Glomerular endothelial cell (primary cell): ENCODE data around the gene ASB16. TPM values are rescaled to one million over a fixed set of nuclear protein-coding genes. Genes with fewer than 3 reads are reported as not detected.

Experiments
- DNase-seq: peaks from one replicate; pipeline ENCODE4 v3.0.0-alpha.2; 2011; ENCODE audit warnings: low read depth, low spot score; ENCODE audit errors: extremely low read depth
- total RNA-seq: library from RNA; depleted of rRNA; stranded (reverse); fragments of >200 nt; gene quantifications from 2 replicates; pipeline ENCODE4 v1.2.3, GENCODE V29; 2015

Gene ASB16
- total RNA-seq, 1 donor from 2014 or later, result 0.18 TPM

- no peak for DNase-seq
Observed at GRCh38 chr17:44221862-44222111, 51.3 kb downstream of the ASB16 start.

DNA sequence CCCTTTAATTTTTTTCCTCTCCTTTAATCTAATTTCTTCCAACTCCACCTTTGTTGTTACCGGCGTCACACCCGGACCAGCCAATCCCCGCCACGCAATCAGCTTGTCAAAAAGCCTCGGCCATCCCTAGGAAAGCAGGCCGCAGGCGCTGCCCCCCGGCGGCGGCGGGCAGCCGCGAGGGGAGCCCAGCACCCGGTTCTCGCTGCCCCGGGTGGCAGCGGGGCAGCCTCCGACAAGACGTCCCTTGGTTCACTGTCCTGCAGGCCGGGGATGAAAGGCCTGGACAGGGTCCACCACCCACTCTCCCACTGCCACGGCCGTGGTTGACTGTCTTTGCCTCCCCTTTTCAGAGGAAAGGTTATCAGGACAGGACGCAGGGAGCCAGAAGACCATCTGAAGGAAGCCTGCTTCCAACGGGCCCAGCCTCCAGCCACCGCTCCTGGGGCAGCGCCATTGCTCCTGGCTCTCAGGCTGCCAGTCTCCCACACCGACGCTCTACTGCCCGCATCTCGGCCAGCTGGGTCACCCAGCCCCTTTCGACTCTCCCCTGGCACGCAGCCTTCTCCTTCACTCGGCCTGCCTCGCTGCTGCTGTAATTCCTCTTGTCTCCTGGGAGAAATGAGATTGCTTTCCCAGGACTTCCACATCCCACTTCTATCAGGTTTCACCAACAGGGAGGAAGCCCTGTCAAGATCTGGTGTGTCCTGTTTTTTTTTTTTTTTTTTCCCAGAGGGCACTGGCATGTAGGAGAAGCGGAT, 51.8 kb downstream of the ASB16 start:
- DNase-seq, result no peak

DNA sequence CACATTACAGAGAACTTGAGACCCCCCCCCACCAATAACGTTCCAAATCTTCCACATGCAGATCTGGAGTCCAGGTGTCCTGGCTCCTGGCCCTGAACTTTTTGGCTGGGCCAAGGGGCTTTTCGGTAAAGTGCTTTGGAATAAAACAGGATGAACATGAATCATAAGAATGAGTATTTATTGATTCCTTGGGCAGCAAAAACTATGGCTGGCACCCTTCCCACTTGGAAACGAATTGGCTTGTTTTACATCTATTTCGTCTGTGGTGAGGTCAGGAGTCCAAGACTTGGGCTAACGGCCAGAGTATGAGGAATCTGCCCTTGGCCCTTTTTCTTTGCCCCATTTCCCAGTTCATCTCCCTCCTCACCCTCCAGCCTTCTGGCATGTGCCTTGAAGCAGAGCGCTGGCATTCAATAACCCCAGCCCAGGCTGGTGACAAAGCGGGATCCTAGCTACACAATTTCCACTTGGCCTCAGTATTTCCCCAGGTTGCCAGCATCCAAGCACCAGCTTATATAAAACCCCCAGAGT, 53.1 kb downstream of the ASB16 start:
- DNase-seq, result peak; percentile 81

Other genes starting within 250 kb of the ASB16 start
- not detected in 2 replicates for gene PPY, start 228.2 kb upstream of the ASB16 start, total RNA-seq
- 0.64 TPM in 1 of 2 replicates, not detected in the other for gene PYY, start 216.8 kb upstream of the ASB16 start, total RNA-seq
- gene NAGS, start 166.1 kb upstream of the ASB16 start, total RNA-seq, result 1.8 and 4.6 TPM in 2 replicates
- gene TMEM101, start 155.7 kb upstream of the ASB16 start, total RNA-seq, result 30.0 and 37.2 TPM in 2 replicates
- 44.3 and 55.3 TPM in 2 replicates for gene LSM12, start 104.0 kb upstream of the ASB16 start, total RNA-seq
- gene G6PC3, start 100.0 kb upstream of the ASB16 start, total RNA-seq, result 41.9 and 60.5 TPM in 2 replicates
- 36.3 and 46.9 TPM in 2 replicates for gene HDAC5, start 47.1 kb upstream of the ASB16 start, total RNA-seq
- gene HROB, start 28.8 kb upstream of the ASB16 start, total RNA-seq, result 0.92 and 2.9 TPM in 2 replicates
- gene TMUB2, start 16.3 kb downstream of the ASB16 start, total RNA-seq, result 31.9 and 35.5 TPM in 2 replicates
- gene ATXN7L3, start 29.2 kb downstream of the ASB16 start, total RNA-seq, result 69.1 and 72.4 TPM in 2 replicates
- gene UBTF, start 49.0 kb downstream of the ASB16 start, total RNA-seq, result 51.9 and 58.7 TPM in 2 replicates
- gene SLC4A1, start 97.4 kb downstream of the ASB16 start, total RNA-seq, result not detected in 2 replicates
- 0.58 and 0.82 TPM in 2 replicates for gene RUNDC3A, start 137.9 kb downstream of the ASB16 start, total RNA-seq
- gene SLC25A39, start 154.1 kb downstream of the ASB16 start, total RNA-seq, result 100 and 126 TPM in 2 replicates
- 1,120 and 1,192 TPM in 2 replicates for gene GRN, start 174.6 kb downstream of the ASB16 start, total RNA-seq
- gene FAM171A2, start 193.1 kb downstream of the ASB16 start, total RNA-seq, result 25.0 and 28.9 TPM in 2 replicates
- gene ITGA2B, start 218.9 kb downstream of the ASB16 start, total RNA-seq, result 0.23 and 0.24 TPM in 2 replicates